ENCODE data around the gene ECI1.
"Not testable (repeated sequence)": the region's sequence is repeated elsewhere in the genome, so short reads cannot be mapped to it uniquely, and the experiment has no call there.

Gene ECI1

GRCh38 chr16:2278956-2279800 lies 27.8 kb upstream of the ECI1 start:
- DNase-seq: no peak

- DNase-seq: no peak
Measured at GRCh38 chr16:2278272-2278608, 26.9 kb upstream of the ECI1 start.

GRCh38 chr16:2277466-2278271 lies 26.3 kb upstream of the ECI1 start:
- no peak for DNase-seq

- DNase-seq: no peak
Measured at GRCh38 chr16:2276368-2277195, 25.2 kb upstream of the ECI1 start.

- peak; percentile 0 for DNase-seq
Measured at GRCh38 chr16:2275476-2276367, 24.3 kb upstream of the ECI1 start.

GRCh38 chr16:2273931-2274330 lies 22.5 kb upstream of the ECI1 start:
- DNase-seq: no peak

GRCh38 chr16:2273484-2273883 lies 22.1 kb upstream of the ECI1 start:
- DNase-seq: no peak

- no peak for DNase-seq
Measured at GRCh38 chr16:2271848-2272461, 20.6 kb upstream of the ECI1 start.

- no peak for DNase-seq
Measured at GRCh38 chr16:2270588-2271470, 19.4 kb upstream of the ECI1 start.

- DNase-seq: no peak
Measured at GRCh38 chr16:2270070-2270462, 18.7 kb upstream of the ECI1 start.

- peak; percentile 96 for DNase-seq
Measured at GRCh38 chr16:2267913-2268666, 16.7 kb upstream of the ECI1 start, which contains the start of gene RNPS1. Gene RNPS1, minus strand, starts transcription at chr16:2268126. Its CDS starts 3,483 bp downstream, at chr16:2264643.

GRCh38 chr16:2267505-2267912 lies 16.1 kb upstream of the ECI1 start:
- DNase-seq: not testable (repeated sequence)

- DNase-seq: not testable (repeated sequence)
Measured at GRCh38 chr16:2266887-2267286, 15.5 kb upstream of the ECI1 start.

GRCh38 chr16:2263026-2263425 lies 11.6 kb upstream of the ECI1 start:
- not testable (repeated sequence) for DNase-seq

GRCh38 chr16:2260250-2260649 lies 8.9 kb upstream of the ECI1 start:
- no peak for DNase-seq

- not testable (repeated sequence) for DNase-seq
Measured at GRCh38 chr16:2258530-2258929, 7.1 kb upstream of the ECI1 start.

GRCh38 chr16:2257726-2258125 lies 6.3 kb upstream of the ECI1 start:
- no peak for DNase-seq

GRCh38 chr16:2256531-2257140 lies 5.2 kb upstream of the ECI1 start:
- DNase-seq: no peak

GRCh38 chr16:2253293-2253692 lies 1.9 kb upstream of the ECI1 start:
- DNase-seq: no peak
